Measurements from ENCODE around the gene APLP2.

The APLP2 gene

DNA sequence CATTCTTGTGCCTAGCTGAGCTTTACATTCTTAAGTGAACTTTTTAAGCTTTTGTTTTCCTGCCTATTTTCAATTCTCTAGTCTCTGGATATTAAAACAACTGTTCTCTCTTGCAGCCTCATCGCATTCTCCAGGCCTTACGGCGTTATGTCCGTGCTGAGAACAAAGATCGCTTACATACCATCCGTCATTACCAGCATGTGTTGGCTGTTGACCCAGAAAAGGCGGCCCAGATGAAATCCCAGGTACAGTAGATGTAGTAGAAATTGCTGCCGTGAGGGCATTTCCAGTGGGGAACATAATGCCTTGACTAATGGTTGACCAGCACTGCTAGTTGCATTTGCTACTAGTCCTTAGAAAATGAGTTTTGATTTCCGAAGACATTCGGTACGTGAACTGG, 60.2 kb downstream of the APLP2 start:
- Histone ChIP-seq H3K4me1 (ENCODE audit: control insufficient read depth, low read depth, low read length) (no peaks in the 10 kb centered on the region), H4K8ac (ENCODE audit: low read depth, low read length) (no peak overlapping the region), H2AK5ac (ENCODE audit: low read length) (no peak overlapping the region), H3K4ac (ENCODE audit: low read depth, low read length) (no peak overlapping the region), H3K79me1 (ENCODE audit: low read length) (peaks cover 9% of the 10 kb centered on the region), H4K5ac (ENCODE audit: low read length) (no peak overlapping the region), H2BK15ac (replicated peaks; ENCODE audit: low read depth) (no peak overlapping the region), H3K56ac (ENCODE audit: low read length) (no peak overlapping the region), H2BK5ac (ENCODE audit: low read length) (no peak overlapping the region), H3K27ac (ENCODE audit: low read depth, low read length) (no peak overlapping the region), H3K4me3 (ENCODE audit: low read length) (no peak overlapping the region), H3K79me2 (ENCODE audit: control insufficient read depth, insufficient read depth, low read length) (no peaks in the 10 kb centered on the region), H3K18ac (ENCODE audit: low read length) (no peak overlapping the region), H3K36me3 (ENCODE audit: control insufficient read depth, insufficient read depth, low read length) (peaks cover 19% of the 10 kb centered on the region), H3K9ac (ENCODE audit: low read length) (no peak overlapping the region), H3K27me3 (ENCODE audit: insufficient read depth, low read length, poor library complexity) (no peaks in the 10 kb centered on the region), H3K23ac (ENCODE audit: low read length) (no peak overlapping the region), H2BK120ac (ENCODE audit: low read depth, low read length) (no peak overlapping the region), H3K4me2 (ENCODE audit: low read length) (no peak overlapping the region)
- no peak for DNase-seq
- WGBS (ENCODE audit: extremely low coverage, insufficient coverage, low lambda C conversion rate): no CpG with 5 or more reads among the region's 11 CpGs

DNA sequence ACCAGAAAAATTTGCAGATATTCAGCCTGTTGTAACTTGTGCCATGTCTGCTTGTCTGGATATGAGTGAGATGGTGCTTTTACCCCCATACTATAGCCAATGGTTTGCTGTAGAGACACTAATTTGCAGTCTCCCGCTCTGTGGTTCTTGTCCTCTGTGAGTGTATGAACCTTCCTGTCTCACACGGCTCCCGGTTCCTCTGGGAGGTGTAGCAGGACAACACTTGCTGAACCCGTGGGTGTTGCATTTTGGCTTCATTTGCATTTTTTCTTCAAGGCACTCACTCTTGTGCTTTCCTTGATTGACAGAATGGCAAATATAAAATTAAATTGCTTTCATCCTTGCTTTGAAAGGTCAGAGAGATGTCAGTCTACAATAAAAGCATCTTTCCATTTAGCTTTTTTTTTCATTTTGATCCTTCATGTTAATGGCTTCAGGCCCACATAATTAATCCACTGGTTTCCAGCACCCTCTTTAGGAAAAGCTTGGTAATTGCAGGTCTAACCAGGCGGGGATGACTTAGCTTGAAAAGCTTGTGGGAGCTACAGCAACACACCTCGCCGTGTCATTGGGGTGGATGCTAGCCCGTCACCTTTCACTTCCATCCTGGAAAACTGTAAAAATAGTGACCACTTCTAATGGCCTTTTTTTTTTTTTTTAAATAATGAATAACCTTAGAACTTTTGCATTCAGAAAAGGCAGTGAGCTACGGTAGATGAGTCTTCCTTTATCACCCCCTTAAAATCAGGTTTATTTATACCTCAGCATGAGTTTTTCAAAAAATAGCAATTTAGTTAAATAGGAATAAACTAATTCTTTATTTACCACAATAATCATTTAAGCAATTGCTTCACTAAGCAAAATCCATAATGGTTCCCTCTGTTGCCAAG, 62.5 kb downstream of the APLP2 start:
- Histone ChIP-seq H3K4me2 (ENCODE audit: low read length) (no peak overlapping the region), H3K4me1 (ENCODE audit: control insufficient read depth, low read depth, low read length) (no peaks in the 10 kb centered on the region), H2AK5ac (ENCODE audit: low read length) (no peak overlapping the region), H3K18ac (ENCODE audit: low read length) (no peak overlapping the region), H4K8ac (ENCODE audit: low read depth, low read length) (no peak overlapping the region), H3K23ac (ENCODE audit: low read length) (no peak overlapping the region), H2BK5ac (ENCODE audit: low read length) (no peak overlapping the region), H3K36me3 (ENCODE audit: control insufficient read depth, insufficient read depth, low read length) (peaks cover 21% of the 10 kb centered on the region), H3K56ac (ENCODE audit: low read length) (no peak overlapping the region), H3K79me2 (ENCODE audit: control insufficient read depth, insufficient read depth, low read length) (no peaks in the 10 kb centered on the region), H2BK15ac (replicated peaks; ENCODE audit: low read depth) (no peak overlapping the region), H2BK120ac (ENCODE audit: low read depth, low read length) (no peak overlapping the region), H3K79me1 (ENCODE audit: low read length) (peaks cover 4% of the 10 kb centered on the region), H4K5ac (ENCODE audit: low read length) (no peak overlapping the region), H3K27ac (ENCODE audit: low read depth, low read length) (peak overlapping the region; percentile 30), H3K4me3 (ENCODE audit: low read length) (no peak overlapping the region), H3K4ac (ENCODE audit: low read depth, low read length) (no peak overlapping the region), H3K9ac (ENCODE audit: low read length) (no peak overlapping the region), H3K27me3 (ENCODE audit: insufficient read depth, low read length, poor library complexity) (no peaks in the 10 kb centered on the region)
- WGBS (ENCODE audit: extremely low coverage, insufficient coverage, low lambda C conversion rate): no CpG with 5 or more reads among the region's 9 CpGs
- DNase-seq: peak; percentile 86

DNA sequence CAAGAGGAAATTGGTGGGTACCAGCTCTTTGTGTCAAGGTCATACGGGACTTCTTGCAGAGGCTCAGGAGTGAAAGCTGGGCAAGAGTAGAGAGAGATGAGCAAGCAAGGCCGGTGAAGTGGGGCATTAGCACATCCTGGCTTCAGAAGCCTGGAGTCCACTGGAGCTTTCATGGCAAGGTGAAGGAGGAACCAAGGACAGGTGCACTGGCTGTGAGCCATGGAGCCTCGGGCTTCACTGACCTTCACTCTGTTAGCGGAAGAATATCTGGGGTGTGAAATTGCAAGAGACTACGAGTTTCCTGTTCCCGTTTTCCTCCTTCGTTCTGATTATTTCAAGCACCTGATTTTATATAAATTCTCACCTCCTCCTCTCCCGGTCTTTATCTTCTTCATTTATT, 64.0 kb downstream of the APLP2 start:
- no peak overlapping the region for H2BK5ac ChIP-seq (ENCODE audit: low read length)
- H2BK120ac ChIP-seq (ENCODE audit: low read depth, low read length): no peak overlapping the region
- H3K27ac ChIP-seq (ENCODE audit: low read depth, low read length): no peak overlapping the region
- WGBS (ENCODE audit: extremely low coverage, insufficient coverage, low lambda C conversion rate): no CpG with 5 or more reads among the region's 8 CpGs
- no peak overlapping the region for H3K4me2 ChIP-seq (ENCODE audit: low read length)
- no peak overlapping the region for H3K9ac ChIP-seq (ENCODE audit: low read length)
- no peak for DNase-seq
- H3K18ac ChIP-seq (ENCODE audit: low read length): no peak overlapping the region
- H3K23ac ChIP-seq (ENCODE audit: low read length): no peak overlapping the region
- H3K27me3 ChIP-seq (ENCODE audit: insufficient read depth, low read length, poor library complexity): no peaks in the 10 kb centered on the region
- H3K4me1 ChIP-seq (ENCODE audit: control insufficient read depth, low read depth, low read length): no peaks in the 10 kb centered on the region
- no peak overlapping the region for H3K56ac ChIP-seq (ENCODE audit: low read length)
- H4K5ac ChIP-seq (ENCODE audit: low read length): no peak overlapping the region
- H3K36me3 ChIP-seq (ENCODE audit: control insufficient read depth, insufficient read depth, low read length): peaks cover 20% of the 10 kb centered on the region
- no peak overlapping the region for H2BK15ac ChIP-seq (replicated peaks; ENCODE audit: low read depth)
- no peak overlapping the region for H4K8ac ChIP-seq (ENCODE audit: low read depth, low read length)
- no peaks in the 10 kb centered on the region for H3K79me2 ChIP-seq (ENCODE audit: control insufficient read depth, insufficient read depth, low read length)
- H3K79me1 ChIP-seq (ENCODE audit: low read length): peaks cover 4% of the 10 kb centered on the region
- H3K4me3 ChIP-seq (ENCODE audit: low read length): no peak overlapping the region
- no peak overlapping the region for H2AK5ac ChIP-seq (ENCODE audit: low read length)
- H3K4ac ChIP-seq (ENCODE audit: low read depth, low read length): no peak overlapping the region

DNA sequence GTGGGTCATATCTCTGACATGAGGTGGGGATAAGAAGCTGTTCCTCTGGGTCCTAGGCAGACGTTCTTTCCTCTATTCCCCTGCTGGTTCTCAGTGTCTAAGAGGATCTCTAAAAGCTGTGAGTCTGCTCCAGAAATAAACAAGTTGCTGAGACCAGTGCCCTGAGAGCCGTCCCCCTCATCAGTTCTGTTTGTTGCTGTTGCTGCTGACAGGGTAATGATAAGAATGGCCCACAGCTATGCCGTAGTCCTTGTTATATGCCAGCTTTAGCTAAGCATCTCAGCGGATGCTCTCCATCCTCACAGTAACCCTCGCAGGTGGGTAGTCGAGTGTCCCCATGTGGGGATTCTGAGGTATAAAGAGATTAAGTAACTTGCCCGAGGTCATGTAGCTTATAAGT, 66.4 kb downstream of the APLP2 start:
- no peak overlapping the region for H2AK5ac ChIP-seq (ENCODE audit: low read length)
- no peak overlapping the region for H2BK15ac ChIP-seq (replicated peaks; ENCODE audit: low read depth)
- H3K27ac ChIP-seq (ENCODE audit: low read depth, low read length): no peak overlapping the region
- no peak overlapping the region for H3K56ac ChIP-seq (ENCODE audit: low read length)
- no peak overlapping the region for H3K9ac ChIP-seq (ENCODE audit: low read length)
- WGBS (ENCODE audit: extremely low coverage, insufficient coverage, low lambda C conversion rate): no CpG with 5 or more reads among the region's 7 CpGs
- H3K4me2 ChIP-seq (ENCODE audit: low read length): no peak overlapping the region
- H2BK120ac ChIP-seq (ENCODE audit: low read depth, low read length): no peak overlapping the region
- H2BK5ac ChIP-seq (ENCODE audit: low read length): no peak overlapping the region
- no peaks in the 10 kb centered on the region for H3K4me1 ChIP-seq (ENCODE audit: control insufficient read depth, low read depth, low read length)
- no peaks in the 10 kb centered on the region for H3K27me3 ChIP-seq (ENCODE audit: insufficient read depth, low read length, poor library complexity)
- H3K79me1 ChIP-seq (ENCODE audit: low read length): peaks cover 4% of the 10 kb centered on the region
- H3K36me3 ChIP-seq (ENCODE audit: control insufficient read depth, insufficient read depth, low read length): peaks cover 16% of the 10 kb centered on the region
- no peak overlapping the region for H4K8ac ChIP-seq (ENCODE audit: low read depth, low read length)
- H3K79me2 ChIP-seq (ENCODE audit: control insufficient read depth, insufficient read depth, low read length): no peaks in the 10 kb centered on the region
- no peak overlapping the region for H3K23ac ChIP-seq (ENCODE audit: low read length)
- DNase-seq: no peak
- no peak overlapping the region for H3K4me3 ChIP-seq (ENCODE audit: low read length)
- no peak overlapping the region for H3K18ac ChIP-seq (ENCODE audit: low read length)
- no peak overlapping the region for H3K4ac ChIP-seq (ENCODE audit: low read depth, low read length)
- H4K5ac ChIP-seq (ENCODE audit: low read length): no peak overlapping the region

DNA sequence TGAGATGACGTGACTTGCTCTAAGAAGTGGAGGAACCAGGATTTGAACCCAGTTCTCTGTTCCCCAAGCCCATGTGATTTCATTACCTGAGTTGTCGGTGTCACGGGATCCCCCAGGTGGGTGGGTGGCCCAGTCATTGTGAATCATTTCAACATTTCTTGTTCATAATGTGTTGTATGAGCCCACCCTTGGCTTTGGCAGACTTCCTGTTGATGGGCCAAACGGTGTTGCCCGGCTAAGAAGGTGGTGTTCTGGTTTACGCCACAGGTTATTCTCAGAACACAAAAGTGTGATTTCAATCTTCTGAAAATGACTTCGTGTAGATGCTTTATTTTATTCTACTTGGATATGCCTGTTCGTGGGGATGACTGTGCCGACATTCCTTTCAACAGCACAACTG, 68.3 kb downstream of the APLP2 start:
- Histone ChIP-seq H3K4ac (ENCODE audit: low read depth, low read length) (no peak overlapping the region), H3K79me2 (ENCODE audit: control insufficient read depth, insufficient read depth, low read length) (no peaks in the 10 kb centered on the region), H4K8ac (ENCODE audit: low read depth, low read length) (no peak overlapping the region), H3K23ac (ENCODE audit: low read length) (no peak overlapping the region), H2BK5ac (ENCODE audit: low read length) (no peak overlapping the region), H3K4me3 (ENCODE audit: low read length) (no peak overlapping the region), H4K5ac (ENCODE audit: low read length) (no peak overlapping the region), H3K4me2 (ENCODE audit: low read length) (no peak overlapping the region), H3K36me3 (ENCODE audit: control insufficient read depth, insufficient read depth, low read length) (peaks cover 17% of the 10 kb centered on the region), H3K56ac (ENCODE audit: low read length) (no peak overlapping the region), H3K27ac (ENCODE audit: low read depth, low read length) (no peak overlapping the region), H2BK120ac (ENCODE audit: low read depth, low read length) (no peak overlapping the region), H2AK5ac (ENCODE audit: low read length) (no peak overlapping the region), H3K9ac (ENCODE audit: low read length) (no peak overlapping the region), H3K79me1 (ENCODE audit: low read length) (peaks cover 4% of the 10 kb centered on the region), H3K27me3 (ENCODE audit: insufficient read depth, low read length, poor library complexity) (no peaks in the 10 kb centered on the region), H3K18ac (ENCODE audit: low read length) (no peak overlapping the region), H2BK15ac (replicated peaks; ENCODE audit: low read depth) (no peak overlapping the region), H3K4me1 (ENCODE audit: control insufficient read depth, low read depth, low read length) (no peaks in the 10 kb centered on the region)
- DNase-seq: no peak
- no CpG with 5 or more reads among the region's 9 CpGs for WGBS (ENCODE audit: extremely low coverage, insufficient coverage, low lambda C conversion rate)

DNA sequence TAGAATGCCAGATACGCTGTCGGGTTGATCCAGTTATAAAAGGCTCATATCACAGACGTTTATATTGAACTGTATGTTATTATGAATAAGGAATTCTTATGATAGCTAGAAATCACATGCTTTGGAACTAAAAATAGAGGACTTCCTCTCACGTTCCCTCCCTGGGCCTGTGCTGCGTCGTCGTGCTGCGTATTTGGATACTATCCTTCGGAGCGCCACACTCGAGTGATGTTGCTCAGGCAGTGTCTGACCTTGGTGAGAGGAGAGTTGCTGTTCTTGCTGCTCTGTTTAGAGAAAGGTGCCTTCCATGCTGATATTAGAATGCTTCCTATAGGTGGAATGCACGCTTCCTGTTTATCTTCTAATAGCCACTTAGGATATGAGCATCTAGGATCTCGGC, 69.7 kb downstream of the APLP2 start:
- Histone ChIP-seq H3K27me3 (ENCODE audit: insufficient read depth, low read length, poor library complexity) (no peaks in the 10 kb centered on the region), H2BK15ac (replicated peaks; ENCODE audit: low read depth) (no peak overlapping the region), H3K18ac (ENCODE audit: low read length) (no peak overlapping the region), H3K4me2 (ENCODE audit: low read length) (no peak overlapping the region), H4K5ac (ENCODE audit: low read length) (no peak overlapping the region), H2AK5ac (ENCODE audit: low read length) (no peak overlapping the region), H3K36me3 (ENCODE audit: control insufficient read depth, insufficient read depth, low read length) (peaks cover 12% of the 10 kb centered on the region), H3K4me3 (ENCODE audit: low read length) (no peak overlapping the region), H3K56ac (ENCODE audit: low read length) (no peak overlapping the region), H3K4ac (ENCODE audit: low read depth, low read length) (no peak overlapping the region), H4K8ac (ENCODE audit: low read depth, low read length) (no peak overlapping the region), H2BK120ac (ENCODE audit: low read depth, low read length) (no peak overlapping the region), H3K4me1 (ENCODE audit: control insufficient read depth, low read depth, low read length) (no peaks in the 10 kb centered on the region), H3K23ac (ENCODE audit: low read length) (no peak overlapping the region), H3K79me1 (ENCODE audit: low read length) (no peaks in the 10 kb centered on the region), H3K27ac (ENCODE audit: low read depth, low read length) (no peak overlapping the region), H3K9ac (ENCODE audit: low read length) (no peak overlapping the region), H2BK5ac (ENCODE audit: low read length) (no peak overlapping the region), H3K79me2 (ENCODE audit: control insufficient read depth, insufficient read depth, low read length) (no peaks in the 10 kb centered on the region)
- no peak for DNase-seq
- no CpG with 5 or more reads among the region's 13 CpGs for WGBS (ENCODE audit: extremely low coverage, insufficient coverage, low lambda C conversion rate)

Measured in mesendoderm (in vitro differentiated cells).